ENCODE data around the gene CNPY2. TPM values are rescaled to one million over a fixed set of nuclear protein-coding genes. Genes with fewer than 3 reads are reported as not detected.
A peak's percentile ranks its signal among the peaks of the same experiment; 100 is the strongest.

The CNPY2 gene
- total and polyA plus RNA-seq, 2 of the 13 experiments (the other 11 are each of a cell fraction or from before 2014, with no cell fraction given), result 285 to 356 TPM

DNA sequence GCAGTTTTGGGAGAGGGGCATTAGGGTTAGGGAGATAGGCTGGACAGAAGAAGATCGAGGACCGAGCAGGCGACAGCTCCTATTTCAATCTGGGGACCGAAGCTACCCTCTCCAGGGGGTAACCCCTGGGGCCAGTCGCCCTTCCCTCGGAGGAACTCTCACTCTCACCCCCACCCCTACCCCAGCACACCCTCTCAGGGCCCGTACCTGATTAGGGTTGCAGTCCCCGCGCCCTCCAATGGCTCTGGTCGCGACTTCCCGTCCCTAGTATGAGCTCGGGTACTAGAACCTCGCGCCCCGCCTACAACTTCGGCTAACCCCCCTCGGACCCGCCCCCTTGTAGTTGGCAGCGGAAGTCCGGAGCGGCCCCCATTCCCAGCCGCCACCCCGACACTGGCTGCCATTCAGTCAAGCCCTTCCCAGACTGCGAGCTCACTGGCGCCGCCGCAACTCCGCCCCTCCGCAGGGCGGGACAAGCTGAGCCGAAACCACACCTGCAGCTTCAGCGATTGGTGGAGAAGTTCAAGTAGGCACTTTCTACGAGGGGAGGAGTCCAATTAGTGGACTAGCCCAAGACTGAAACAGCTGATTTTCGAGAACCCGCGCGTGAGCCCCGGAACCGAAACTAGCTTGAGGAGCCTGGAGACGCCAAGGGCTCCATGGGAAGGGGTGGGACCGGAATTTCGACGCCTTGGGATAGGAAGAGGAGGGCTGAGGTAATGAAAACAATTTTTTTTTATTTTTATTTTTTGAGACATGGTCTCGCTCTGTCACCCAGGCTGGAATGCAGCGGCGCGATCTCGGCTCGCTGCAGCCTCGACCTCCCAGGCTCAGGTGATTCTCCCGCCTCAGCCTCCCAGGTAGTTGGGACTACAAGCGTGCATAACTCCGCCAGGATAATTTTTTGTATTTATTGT, 44.3 kb upstream of the CNPY2 start, which contains the start of gene STAT2 (continued):
- TF ChIP-seq RCOR2 (CRISPR knock-in tag; IDR thresholded peaks at IDR 0.05) (no peak), ATF7-NPFF (CRISPR knock-in tag; IDR thresholded peaks at IDR 0.05; ENCODE audit: low read depth) (no peak), ZNF235 (CRISPR knock-in tag; IDR thresholded peaks at IDR 0.05; ENCODE audit: borderline replicate concordance) (no peak), IKZF4 (CRISPR knock-in tag; IDR thresholded peaks at IDR 0.05; ENCODE audit: borderline replicate concordance, low read depth, not compliant biosample characterization) (no peak), CAMTA2 (CRISPR knock-in tag; IDR thresholded peaks at IDR 0.05; ENCODE audit: borderline replicate concordance) (no peak), FOXK2 (IDR thresholded peaks at IDR 0.05) (no peak), TARDBP (CRISPR knock-in tag; IDR thresholded peaks at IDR 0.05) (peak; percentile 24), ZNF496 (CRISPR knock-in tag; IDR thresholded peaks at IDR 0.05; ENCODE audit: insufficient replicate concordance) (no peak), FOXC1 (CRISPR knock-in tag; IDR thresholded peaks at IDR 0.05; ENCODE audit: borderline replicate concordance) (peak; percentile 56; the same call in 1 of the 2 replicates), ZBTB7B (CRISPR knock-in tag; IDR thresholded peaks at IDR 0.05) (no peak), ZNF678 (CRISPR knock-in tag; IDR thresholded peaks at IDR 0.05) (no peak), ZNF382 (CRISPR knock-in tag; IDR thresholded peaks at IDR 0.05; ENCODE audit: borderline replicate concordance) (no peak), RAD51 (IDR thresholded peaks at IDR 0.05; ENCODE audit: borderline replicate concordance) (no peak), YEATS4 (CRISPR knock-in tag; IDR thresholded peaks at IDR 0.05; ENCODE audit: borderline replicate concordance) (peak; percentile 56), PTBP1 (IDR thresholded peaks at IDR 0.05; ENCODE audit: low read depth, low read length, poor library complexity, severe bottlenecking) (no peak)
- TF ChIP-seq, protein P1, sequence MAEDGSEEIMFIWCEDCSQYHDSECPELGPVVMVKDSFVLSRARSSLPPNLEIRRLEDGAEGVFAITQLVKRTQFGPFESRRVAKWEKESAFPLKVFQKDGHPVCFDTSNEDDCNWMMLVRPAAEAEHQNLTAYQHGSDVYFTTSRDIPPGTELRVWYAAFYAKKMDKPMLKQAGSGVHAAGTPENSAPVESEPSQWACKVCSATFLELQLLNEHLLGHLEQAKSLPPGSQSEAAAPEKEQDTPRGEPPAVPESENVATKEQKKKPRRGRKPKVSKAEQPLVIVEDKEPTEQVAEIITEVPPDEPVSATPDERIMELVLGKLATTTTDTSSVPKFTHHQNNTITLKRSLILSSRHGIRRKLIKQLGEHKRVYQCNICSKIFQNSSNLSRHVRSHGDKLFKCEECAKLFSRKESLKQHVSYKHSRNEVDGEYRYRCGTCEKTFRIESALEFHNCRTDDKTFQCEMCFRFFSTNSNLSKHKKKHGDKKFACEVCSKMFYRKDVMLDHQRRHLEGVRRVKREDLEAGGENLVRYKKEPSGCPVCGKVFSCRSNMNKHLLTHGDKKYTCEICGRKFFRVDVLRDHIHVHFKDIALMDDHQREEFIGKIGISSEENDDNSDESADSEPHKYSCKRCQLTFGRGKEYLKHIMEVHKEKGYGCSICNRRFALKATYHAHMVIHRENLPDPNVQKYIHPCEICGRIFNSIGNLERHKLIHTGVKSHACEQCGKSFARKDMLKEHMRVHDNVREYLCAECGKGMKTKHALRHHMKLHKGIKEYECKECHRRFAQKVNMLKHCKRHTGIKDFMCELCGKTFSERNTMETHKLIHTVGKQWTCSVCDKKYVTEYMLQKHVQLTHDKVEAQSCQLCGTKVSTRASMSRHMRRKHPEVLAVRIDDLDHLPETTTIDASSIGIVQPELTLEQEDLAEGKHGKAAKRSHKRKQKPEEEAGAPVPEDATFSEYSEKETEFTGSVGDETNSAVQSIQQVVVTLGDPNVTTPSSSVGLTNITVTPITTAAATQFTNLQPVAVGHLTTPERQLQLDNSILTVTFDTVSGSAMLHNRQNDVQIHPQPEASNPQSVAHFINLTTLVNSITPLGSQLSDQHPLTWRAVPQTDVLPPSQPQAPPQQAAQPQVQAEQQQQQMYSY (CRISPR knock-in tag; IDR thresholded peaks at IDR 0.05), result 0 out of 2 replicates have a peak, but pooled peaks have one; percentile 44
- TF ChIP-seq, protein P2, sequence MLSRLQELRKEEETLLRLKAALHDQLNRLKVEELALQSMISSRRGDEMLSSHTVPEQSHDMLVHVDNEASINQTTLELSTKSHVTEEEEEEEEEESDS (CRISPR knock-in tag; IDR thresholded peaks at IDR 0.05; ENCODE audit: borderline replicate concordance), result no peak
- TF ChIP-seq, protein P3, sequence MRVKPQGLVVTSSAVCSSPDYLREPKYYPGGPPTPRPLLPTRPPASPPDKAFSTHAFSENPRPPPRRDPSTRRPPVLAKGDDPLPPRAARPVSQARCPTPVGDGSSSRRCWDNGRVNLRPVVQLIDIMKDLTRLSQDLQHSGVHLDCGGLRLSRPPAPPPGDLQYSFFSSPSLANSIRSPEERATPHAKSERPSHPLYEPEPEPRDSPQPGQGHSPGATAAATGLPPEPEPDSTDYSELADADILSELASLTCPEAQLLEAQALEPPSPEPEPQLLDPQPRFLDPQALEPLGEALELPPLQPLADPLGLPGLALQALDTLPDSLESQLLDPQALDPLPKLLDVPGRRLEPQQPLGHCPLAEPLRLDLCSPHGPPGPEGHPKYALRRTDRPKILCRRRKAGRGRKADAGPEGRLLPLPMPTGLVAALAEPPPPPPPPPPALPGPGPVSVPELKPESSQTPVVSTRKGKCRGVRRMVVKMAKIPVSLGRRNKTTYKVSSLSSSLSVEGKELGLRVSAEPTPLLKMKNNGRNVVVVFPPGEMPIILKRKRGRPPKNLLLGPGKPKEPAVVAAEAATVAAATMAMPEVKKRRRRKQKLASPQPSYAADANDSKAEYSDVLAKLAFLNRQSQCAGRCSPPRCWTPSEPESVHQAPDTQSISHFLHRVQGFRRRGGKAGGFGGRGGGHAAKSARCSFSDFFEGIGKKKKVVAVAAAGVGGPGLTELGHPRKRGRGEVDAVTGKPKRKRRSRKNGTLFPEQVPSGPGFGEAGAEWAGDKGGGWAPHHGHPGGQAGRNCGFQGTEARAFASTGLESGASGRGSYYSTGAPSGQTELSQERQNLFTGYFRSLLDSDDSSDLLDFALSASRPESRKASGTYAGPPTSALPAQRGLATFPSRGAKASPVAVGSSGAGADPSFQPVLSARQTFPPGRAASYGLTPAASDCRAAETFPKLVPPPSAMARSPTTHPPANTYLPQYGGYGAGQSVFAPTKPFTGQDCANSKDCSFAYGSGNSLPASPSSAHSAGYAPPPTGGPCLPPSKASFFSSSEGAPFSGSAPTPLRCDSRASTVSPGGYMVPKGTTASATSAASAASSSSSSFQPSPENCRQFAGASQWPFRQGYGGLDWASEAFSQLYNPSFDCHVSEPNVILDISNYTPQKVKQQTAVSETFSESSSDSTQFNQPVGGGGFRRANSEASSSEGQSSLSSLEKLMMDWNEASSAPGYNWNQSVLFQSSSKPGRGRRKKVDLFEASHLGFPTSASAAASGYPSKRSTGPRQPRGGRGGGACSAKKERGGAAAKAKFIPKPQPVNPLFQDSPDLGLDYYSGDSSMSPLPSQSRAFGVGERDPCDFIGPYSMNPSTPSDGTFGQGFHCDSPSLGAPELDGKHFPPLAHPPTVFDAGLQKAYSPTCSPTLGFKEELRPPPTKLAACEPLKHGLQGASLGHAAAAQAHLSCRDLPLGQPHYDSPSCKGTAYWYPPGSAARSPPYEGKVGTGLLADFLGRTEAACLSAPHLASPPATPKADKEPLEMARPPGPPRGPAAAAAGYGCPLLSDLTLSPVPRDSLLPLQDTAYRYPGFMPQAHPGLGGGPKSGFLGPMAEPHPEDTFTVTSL (CRISPR knock-in tag; IDR thresholded peaks at IDR 0.05; ENCODE audit: borderline replicate concordance), result no peak; the same call in 1 of the 2 replicates
- TF ChIP-seq, protein P4, sequence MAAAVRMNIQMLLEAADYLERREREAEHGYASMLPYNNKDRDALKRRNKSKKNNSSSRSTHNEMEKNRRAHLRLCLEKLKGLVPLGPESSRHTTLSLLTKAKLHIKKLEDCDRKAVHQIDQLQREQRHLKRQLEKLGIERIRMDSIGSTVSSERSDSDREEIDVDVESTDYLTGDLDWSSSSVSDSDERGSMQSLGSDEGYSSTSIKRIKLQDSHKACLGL (CRISPR knock-in tag; IDR thresholded peaks at IDR 0.05), result 0 out of 2 replicates have a peak, but pooled peaks have one; percentile 24

All from HepG2 (cell line).